GM21390 (cell line): ENCODE data around the gene XRCC3.

Source experiments
- ATAC-seq: cut with Tn5 transposase; IDR thresholded peaks from one replicate; pipeline ENCODE4 v1.9.1; 2021; ENCODE audit not compliant: unreplicated experiment

XRCC3 gene

DNA sequence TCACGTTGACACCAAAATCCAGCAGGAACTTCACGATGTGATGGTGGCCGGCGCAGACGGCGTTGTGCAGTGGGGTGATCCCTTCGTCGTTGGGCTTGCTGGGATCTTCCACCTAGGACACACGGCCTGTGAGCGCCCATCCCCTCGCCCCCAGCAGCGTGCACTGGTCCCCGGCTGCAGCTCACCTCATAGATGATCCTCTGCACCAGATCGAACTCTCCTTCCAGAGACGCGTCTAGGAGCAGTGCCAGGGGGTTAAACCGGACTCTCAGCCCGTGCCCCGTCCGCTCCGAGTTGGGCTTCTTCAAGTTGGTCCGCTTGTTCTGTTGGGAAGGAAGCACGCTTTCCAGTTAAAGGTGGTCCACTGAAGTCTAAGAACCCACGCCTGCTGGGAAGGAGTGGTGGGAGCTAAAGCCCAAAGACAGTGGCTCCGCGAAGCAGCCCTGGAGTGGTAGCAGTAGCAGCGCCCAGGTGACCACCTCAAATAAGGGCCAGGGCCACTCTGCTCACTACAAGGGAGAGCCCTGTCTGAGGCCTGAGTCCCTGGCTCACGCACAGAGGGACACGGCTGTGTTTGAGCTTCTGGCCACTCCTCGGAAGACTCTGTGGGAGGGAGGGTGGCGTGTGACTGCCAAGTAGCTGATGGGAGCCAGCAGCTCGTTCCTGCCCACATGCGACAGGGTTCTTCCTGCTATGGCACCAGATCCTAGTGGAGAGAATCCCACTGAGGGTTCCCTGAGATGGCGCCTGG, 23.6 kb upstream of the XRCC3 start:
- ATAC-seq: no peak

DNA sequence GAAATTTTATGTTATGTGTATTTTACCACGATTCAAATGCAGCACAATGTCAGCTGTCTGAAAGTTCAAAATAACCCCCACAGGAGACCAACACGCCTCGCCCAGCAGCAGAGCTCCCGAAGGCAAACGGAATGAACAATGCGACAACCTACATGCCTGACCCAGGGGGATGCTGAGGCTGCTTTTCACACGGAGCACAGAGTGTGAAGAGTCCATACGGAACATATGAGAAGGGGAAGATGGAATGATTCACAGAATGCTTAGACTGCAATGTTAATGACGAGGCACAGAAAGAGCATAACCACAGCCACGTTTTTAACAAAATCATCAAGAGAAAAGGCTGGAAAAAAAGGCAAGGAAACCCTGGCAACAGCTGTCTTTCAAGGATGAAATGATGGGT, 22.9 kb upstream of the XRCC3 start:
- ATAC-seq: no peak

DNA sequence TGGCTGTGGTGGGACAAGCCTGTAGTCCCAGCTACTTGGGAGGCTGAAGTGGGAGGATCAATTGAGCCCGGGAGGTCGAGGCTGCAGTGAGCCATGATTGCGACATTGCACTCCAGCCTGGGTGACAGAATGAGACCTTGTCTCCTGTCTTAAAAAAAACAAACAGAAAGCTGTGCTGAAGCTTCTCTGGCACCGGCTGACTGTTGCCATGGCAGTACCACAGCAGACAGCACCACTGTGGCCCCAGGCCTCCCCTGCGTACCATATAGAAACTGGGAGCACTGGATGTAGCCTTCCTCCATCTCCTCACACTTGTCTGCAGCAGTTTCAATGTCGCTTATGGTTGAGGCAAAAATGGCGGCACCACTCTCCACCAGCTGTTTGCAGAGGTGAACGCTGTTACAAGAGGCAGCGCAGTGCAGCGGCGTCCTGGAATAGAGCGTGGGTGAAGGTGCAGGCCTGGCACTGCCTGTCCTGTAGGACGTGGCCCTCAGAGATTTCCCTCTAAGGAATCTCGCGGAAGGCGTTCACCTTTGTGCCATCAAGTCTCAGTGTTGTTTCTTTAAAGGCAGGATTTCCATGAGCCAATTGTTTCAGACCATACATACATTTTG, 22.3 kb upstream of the XRCC3 start:
- no peak for ATAC-seq

DNA sequence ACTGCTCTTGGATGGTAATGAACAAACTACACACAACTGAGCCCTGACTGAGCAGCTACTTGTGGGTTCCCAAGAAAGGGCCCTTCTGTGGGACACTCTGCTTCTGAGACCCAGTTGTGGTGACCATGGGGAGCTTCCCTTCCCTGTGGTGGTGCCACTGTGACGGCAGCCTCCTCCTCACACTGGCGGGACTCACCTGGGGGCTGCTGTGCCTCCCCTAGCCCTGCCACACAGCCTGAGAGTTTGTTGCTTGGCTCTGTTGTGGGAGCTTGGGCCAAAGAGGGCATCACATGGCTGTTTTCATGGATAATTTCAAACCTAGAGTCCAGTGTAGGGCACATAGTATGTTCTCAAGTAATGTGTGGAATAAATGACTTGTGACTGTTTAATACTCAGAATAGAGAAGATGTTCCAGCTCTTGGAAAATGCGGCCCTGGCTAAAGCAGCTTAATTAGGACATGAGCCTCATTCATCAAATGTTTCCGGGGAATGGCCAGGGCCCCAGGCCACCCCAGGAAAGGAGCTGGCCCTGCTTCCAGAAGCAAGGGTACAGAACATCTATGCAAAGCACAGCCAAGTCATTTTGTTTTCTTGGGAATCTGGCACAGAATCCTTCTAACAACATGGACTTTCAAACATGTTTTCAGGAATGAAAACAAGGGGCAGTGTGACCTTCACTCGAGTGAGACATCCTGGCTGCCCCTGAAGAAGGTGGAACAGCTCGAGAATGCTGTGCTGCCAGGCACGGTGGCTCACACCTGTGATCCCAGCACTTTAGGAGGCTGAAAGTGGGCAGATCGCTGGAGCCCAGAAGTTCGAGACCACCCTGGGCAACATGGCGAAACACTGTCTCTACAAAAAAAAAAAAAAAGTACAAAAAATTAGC, 21.5 kb upstream of the XRCC3 start:
- ATAC-seq: no peak

DNA sequence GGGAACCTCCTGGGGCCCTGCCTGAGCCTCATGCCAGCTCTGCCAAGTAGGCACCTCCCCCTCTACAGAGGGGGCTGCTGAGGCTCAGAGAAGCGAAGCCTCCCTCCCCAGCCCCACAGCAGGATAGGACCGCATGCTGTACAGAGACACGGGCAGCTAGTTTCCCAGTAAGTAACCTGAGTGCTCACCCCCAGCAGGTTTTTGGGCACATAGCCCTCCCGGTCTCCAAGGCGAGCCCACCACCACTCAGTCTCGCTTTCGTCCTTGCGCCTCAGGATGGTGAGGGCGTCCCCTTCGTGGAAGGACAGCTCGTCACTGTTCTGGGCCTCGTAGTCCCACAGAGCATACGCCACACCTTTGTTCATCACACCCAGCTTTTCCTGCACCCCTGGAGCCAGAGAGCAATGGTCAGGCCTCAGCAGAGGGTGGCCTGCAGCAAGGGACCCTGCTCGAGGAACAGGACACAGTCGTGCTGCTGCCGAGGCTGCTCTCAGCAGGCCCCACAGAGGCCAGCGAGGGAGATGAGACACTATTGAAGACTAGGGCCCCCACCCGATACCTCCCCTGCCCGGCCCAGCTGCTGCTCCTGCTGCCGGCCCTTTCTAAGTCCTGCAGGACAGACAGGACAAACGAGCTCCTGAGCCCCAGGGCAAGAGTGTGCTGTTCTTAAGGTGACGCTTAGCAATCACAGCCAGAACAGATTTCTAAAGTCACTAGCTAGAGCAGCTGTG, 20.7 kb upstream of the XRCC3 start:
- no peak for ATAC-seq

DNA sequence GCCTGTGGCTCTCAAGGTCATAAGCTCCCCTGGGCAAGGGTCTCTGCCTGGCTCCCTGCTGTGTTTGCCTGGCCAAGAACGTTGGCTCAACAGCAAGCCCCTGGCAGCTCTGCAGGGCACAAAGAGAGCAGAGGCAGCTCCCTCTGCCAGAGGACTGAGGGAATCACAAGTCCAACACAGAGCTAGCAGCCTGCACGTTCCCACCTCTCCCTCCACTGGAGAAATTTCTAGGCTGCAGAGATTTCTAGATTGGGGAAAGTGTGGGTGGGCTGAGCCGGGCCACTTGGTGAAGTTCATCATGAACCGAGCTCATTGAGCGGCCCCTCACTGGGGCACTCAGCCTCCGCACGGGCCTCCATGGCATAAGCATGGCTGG, 20.2 kb upstream of the XRCC3 start:
- no peak for ATAC-seq

DNA sequence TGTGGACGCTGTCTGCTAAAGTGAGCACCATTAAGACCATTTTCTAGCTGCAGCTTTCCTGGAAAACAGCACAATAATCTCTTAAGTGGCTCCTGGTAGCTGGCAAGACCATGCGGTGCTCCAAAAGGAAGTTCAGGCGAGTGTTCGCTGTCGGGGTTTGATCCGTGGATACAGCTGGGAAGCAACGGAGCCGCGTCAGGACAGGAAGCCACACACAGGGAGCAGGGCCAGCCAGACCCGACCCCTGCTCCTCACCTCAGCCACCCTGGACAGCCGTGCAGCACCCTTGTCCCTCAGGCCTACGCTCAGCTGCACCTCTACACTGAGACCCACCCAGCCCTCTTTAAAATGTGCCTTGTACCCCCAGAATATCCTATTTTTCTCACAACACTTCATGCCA, 19.8 kb upstream of the XRCC3 start:
- ATAC-seq: no peak

DNA sequence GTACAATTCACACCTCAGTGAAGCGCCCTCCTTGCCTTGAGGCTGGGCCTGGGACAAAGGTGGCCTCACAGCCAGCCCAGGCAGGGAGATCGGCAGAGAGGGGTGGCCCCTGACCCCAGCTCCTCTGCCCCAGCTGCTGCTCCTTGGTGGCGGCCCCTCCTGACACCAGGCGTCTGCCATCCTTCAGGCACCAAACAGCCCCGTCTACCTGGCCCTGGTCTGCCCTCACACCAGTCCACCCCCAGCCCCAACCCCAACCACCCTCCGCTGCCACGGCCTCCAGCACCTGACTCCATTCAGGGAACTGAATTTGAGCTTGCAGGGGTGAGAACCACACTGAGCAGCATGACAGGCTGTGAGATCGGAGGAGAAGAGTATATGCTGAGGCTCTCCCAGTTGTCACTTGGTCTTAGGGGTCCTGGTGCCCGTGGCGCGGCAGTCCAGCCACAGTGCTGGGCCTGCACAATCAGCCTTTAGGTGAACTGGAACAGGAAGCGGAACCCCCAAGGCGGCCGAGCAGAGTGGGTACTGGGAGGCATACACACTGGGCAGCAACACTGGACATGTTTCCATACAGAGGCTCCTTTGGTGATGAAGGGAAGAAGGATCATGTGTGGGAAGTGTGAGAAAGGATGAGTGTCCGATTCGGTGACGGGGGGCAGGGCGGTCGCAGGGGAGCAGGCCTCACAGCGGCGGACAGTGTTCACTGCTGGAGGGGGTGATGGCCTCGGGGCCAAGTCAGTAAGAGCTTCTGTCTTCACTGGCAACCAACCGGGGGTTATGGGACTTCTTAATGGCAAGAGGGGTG, 19.0 kb upstream of the XRCC3 start:
- ATAC-seq: no peak

DNA sequence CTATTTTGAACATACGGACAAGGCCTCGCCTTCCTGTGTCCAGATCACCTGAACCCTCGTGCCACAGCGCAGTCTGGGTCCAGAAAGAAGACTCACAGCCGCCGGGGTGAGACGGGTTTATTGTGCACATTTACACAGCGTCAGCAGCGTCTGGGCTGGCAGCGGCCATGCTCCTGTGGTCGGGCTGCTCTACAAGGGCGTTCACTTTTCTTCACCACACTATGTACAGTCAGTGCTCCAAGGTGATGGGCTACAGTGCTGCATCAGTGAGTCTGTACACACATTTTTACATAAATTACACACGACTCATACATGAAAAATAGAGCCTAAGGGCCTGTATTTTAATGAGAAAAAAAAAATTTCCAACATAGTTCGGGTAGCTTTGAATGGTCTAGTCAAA, 18.4 kb upstream of the XRCC3 start:
- ATAC-seq: no peak

DNA sequence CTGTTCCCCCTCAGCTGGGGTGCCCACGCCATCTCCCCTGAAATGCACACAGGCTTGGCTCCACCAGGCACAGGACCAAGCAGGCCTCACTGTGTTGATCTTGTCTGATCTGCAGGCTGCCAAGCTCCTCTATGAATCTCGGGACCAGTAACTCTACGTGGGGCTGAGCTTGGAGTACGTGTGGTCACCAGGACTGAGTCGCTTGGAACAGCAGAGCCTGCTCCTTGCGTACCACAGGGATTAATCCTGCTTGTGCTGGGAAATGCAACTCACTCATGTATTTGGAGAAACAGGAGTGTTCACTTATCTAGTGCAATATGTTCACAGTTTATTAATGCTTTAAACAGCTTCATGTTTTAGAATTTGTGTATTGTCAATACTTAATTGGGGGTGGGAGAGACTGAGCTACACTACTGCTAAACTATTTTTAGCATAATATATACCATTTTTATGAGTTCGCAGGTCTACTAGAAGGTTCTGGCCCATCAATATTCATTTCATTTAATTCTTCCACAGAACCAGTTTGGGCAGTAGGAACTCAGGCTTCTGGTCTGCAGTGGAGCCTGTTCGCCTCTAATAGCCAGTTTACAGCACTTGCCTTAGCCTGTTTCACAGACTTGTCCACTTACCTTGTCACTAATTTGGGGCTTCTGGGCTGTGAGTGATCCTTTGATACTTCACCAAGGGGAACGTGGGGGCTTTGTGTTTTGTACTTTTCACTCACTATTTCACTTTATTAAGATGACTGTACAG, 17.8 kb upstream of the XRCC3 start:
- no peak for ATAC-seq

DNA sequence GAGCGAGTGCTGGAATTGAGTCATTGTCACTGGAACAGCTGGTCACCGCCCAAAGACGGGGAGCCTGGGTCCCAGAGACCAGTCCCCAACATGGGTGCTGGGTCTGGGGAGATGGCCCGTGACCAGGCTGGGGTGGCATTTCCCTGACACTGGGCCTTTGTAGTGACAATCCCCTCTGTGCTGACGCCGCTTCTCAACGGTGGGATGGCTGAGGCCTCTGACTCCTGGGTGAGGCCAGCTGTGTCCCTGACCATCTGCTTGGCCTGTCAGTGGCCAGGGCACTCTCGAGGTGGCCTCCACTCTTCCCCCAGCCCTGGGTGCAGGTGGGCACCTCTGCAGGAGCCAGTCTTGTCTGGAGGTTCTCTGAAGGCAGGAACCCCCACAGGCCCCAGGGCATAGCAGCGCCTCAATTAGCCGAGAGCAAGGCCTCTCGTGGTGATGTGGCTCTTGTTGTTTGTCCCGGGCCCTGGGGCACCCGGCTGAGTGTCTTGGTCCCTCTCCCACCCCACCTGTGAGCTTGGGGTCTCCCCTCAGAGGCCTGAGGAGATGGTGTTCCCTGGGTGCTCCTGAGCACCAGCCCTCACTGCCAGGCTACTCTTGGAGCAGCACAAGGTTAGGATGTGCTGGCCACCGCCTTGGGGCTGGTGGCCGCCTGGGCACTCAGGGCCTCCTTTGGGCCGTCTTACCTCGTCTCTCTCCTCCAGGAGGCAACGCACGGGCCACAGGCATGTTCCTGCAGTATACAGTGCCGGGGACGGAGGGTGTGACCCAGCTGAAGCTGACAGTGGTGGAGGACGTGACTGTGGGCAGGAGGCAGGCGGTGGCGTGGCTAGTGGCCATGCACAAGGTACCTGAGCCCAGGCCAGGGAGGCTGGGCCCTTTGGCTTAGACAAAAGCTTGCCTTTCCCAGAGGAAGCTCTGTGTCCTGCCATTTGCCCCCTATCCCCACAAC, 16.9 kb upstream of the XRCC3 start:
- no peak for ATAC-seq

DNA sequence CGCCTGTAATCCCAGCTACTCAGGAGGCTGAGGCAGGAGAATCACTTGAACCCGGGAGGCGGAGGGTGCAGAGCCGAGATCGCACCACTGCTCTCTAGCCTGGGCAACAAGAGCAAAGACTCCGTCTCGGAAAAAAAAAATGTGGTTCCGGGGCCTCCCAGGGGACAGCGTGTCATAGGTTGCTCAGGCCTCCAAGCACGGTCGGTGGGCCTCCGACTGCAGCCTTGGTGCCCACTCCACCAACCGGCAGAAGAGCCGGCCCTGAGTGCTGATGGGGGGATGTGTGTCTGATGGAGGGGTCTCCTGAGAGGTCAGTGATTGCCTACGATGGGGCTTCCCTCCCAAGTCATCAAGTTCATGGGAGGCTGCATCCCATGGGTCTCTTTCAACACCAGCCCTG, 16.2 kb upstream of the XRCC3 start:
- ATAC-seq: no peak

DNA sequence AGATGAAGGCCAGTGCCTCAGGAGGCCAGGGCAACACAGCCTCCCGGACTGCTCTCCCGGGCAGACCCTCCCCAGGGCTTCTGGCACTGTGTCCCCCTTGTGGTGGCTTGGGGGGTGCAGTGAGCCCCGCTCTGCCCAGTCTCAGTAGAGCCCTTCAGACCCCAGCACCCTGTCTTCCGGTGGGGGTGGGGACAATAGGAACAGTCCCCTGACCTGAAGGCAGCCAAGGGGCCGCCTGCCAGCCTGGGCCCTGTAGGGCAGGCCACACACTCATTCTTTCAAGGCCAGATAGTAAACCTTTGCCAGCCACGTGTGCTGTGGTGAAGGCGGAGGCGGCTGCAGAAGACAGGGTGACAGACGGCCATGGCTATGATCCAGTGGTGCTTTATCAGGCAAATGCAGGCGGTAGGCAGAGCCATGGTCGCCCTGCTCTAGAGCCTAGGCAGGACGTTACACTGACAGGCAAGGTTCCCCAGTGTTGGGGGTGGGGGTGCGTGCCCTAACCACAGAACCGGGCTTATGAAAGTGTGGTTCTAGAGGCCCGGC, 15.3 kb upstream of the XRCC3 start:
- ATAC-seq: no peak

DNA sequence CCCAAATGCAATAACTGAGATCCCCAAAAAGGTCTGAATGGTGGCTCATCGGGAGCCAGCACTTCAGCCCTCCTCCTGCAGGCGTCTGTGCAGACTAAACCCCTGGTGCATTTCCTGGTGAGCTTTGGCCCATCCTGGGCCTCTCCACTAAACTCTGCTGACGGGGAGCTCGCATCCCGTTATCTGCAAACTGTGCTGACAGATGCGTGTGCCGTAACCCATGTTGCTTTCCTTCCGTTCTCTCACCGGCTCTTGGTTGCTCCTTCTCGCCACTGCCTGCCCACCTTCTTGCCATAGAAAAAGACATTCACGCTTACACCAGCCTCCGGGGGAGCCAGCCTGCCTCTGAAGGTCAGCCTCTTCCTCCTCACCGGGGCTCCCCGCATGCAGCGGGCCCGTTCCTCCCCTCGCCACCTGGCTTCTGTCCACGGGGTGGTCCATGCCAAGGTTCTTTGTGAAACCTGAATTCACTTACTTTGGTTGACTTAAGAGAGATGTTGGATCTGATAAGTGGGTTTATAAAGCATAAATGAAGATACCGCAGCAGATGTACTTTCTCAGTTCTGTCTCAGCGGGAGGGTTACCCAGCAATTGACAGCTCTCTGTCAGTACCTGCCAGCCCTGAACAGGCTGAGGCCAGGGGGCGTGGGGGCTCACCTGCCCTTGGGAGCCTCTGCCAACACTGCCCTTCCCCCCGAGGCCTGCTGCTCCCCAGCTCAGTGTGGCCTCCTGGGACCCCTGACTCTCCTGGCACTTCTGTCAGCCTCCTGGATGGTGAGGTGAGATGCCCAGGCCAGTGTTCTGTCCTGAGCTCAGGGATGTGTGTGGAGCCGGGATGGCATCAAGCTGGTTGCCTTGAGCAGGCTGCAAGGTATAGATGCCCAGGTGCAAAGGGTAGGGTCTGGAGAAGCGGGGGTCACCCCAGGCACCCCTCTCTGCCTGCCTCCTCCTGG, 14.5 kb upstream of the XRCC3 start:
- ATAC-seq: no peak

DNA sequence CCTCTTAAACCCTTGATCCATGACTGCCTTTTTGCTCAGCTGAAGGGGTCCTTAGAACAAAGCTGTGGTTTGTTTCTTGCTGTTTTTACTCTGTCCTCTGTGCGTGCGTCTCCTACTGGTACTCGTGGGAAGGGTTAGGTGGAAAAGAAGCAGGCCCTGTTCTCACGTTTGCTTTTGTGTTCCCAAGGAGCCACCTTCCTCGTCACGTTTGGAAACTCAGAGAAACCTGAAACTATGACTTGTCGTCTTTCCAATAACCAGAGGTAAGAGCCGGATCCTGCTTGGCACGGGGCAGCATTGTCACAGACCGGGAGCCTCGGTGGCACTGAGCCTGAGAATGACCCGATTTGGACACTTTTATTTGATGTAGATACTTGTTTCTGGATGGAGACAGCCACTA, 13.5 kb upstream of the XRCC3 start:
- no peak for ATAC-seq

DNA sequence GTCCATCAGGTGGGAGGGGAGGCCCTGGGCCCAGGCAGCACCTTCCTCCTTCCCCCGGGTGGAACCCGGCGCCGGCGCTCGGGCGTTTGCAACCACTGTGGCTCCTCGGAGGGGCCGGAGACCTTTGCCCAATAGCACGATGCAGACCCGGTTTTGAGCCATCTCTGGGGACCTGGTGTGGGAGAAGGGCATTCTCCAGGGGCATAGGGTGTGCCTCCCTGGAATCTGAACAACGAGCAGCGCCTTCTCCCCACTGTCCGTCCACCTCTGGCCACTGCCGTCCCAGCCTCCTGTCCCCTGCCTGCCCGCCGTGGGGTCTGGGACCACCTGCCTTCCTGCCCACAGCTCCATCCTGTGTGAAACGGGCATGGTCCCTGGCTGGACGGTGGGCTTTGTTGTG, 12.9 kb upstream of the XRCC3 start:
- ATAC-seq: no peak

DNA sequence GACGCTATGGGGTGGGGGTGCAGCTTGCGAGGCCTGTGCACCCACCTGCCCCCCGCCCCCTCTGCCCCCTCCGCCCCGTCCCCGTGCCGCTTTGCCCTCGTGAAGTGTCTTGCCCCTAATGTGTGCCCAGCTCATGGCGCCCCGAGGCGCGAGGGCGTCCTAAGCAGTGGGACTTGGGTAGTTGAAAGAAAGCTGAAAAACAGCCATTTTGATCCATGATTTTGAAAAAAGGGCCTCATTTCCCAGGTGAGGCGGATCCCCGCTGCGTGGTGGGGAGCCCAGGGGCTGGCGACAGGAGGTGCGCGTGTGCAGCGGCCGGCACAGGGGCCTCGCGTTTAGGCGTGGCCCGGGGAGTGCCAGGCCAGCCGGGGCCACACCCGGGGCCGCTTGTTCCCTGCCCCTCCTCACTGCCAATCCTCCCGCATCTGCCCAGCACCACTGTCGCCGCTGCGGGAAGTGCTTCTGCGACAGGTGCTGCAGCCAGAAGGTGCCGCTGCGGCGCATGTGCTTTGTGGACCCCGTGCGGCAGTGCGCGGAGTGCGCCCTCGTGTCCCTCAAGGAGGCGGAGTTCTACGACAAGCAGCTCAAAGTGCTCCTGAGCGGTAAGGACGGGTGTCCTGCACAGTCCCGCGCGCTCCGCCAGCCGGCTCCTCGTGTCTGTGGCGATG, 12.2 kb upstream of the XRCC3 start:
- ATAC-seq: no peak
